Neural cell (in vitro differentiated cells): Measurements from ENCODE around the gene MKNK1. TPM values are rescaled to one million over a fixed set of nuclear protein-coding genes. Genes with fewer than 3 reads are reported as not detected.

Experiments
- H2AFZ ChIP-seq: fragments of 200-600, 300-800 bp; sonication (generic), shearing (Covaris generic); 2 replicates; pipeline ENCODE4 v1.6.0; 2014; ENCODE audit warnings: low read depth, mild to moderate bottlenecking, antibody characterized with exemption, low read length, moderate library complexity
- H3F3A ChIP-seq: fragments of 200-600 bp; shearing (Covaris generic); 2 replicates; pipeline ENCODE4 v1.6.1; 2016; ENCODE audit warnings: mild to moderate bottlenecking, moderate library complexity, mixed read lengths, antibody characterized with exemption, low read length; ENCODE audit not compliant: insufficient read depth, poor library complexity, severe bottlenecking
- H3K27ac ChIP-seq: fragments of 200-600, 300-800 bp; sonication (generic), shearing (Covaris generic); 2 replicates; pipeline ENCODE4 v1.5.1; 2014; ENCODE audit warnings: mild to moderate bottlenecking, low read length, moderate library complexity
- H3K27me3 ChIP-seq: fragments of 300-800, 200-600 bp; sonication (generic), shearing (Covaris generic); 2 replicates; pipeline ENCODE4 v1.6.0; 2014; ENCODE audit warnings: mild to moderate bottlenecking, low read depth, low read length, moderate library complexity; ENCODE audit not compliant: insufficient read depth
- H3K36me3 ChIP-seq: fragments of 300-800, 200-600 bp; sonication (generic), shearing (Covaris generic); 2 replicates; pipeline ENCODE4 v1.5.1; 2014; ENCODE audit warnings: mild to moderate bottlenecking, antibody characterized with exemption, low read length, moderate library complexity; ENCODE audit not compliant: insufficient read depth
- H3K4me2 ChIP-seq: fragments of 300-800, 200-600 bp; sonication (generic), shearing (Covaris generic); 2 replicates; pipeline ENCODE4 v1.6.0; 2014; ENCODE audit warnings: mild to moderate bottlenecking, low read length
- H3K4me3 ChIP-seq: fragments of 300-800, 200-600 bp; sonication (generic), shearing (Covaris generic); 2 replicates; pipeline ENCODE4 v1.5.1; 2014; ENCODE audit warnings: mild to moderate bottlenecking, low read length, moderate library complexity
- H3K79me2 ChIP-seq: fragments of 200-600 bp; shearing (Covaris generic); replicated peaks from 2 replicates; pipeline ENCODE4 v1.6.0; 2014; ENCODE audit warnings: mild to moderate bottlenecking, low read length, moderate library complexity; ENCODE audit not compliant: insufficient read depth
- H3K9ac ChIP-seq: fragments of 300-800, 200-600 bp; sonication (generic), shearing (Covaris generic); 2 replicates; pipeline ENCODE4 v1.6.1; 2016; ENCODE audit warnings: mild to moderate bottlenecking, low read length, mixed read lengths
- H3K9me2 ChIP-seq: fragments of 200-600 bp; shearing (Covaris generic); 2 replicates; pipeline ENCODE4 v1.6.1; 2016; ENCODE audit warnings: mild to moderate bottlenecking, low read length, mixed read lengths; ENCODE audit not compliant: insufficient read depth
- H3K9me3 ChIP-seq: fragments of 200-600, 300-800 bp; sonication (generic), shearing (Covaris generic); 2 replicates; pipeline ENCODE4 v1.6.1; 2016; ENCODE audit warnings: mild to moderate bottlenecking, mixed run types, low read length, moderate library complexity, mixed read lengths
- H4K20me1 ChIP-seq: fragments of 200-600 bp; shearing (Covaris generic); 2 replicates; pipeline ENCODE4 v1.6.1; 2016; ENCODE audit warnings: mild to moderate bottlenecking, mixed run types; ENCODE audit not compliant: insufficient read depth
- CTCF ChIP-seq: fragments of 450-650 bp; IDR thresholded peaks from 2 replicates; pipeline ENCODE4 v1.5.1; 2014; ENCODE audit warnings: antibody characterized with exemption, mild to moderate bottlenecking, moderate library complexity; ENCODE audit not compliant: poor library complexity, severe bottlenecking
- EP300 ChIP-seq: fragments of 450-650 bp; conservative IDR thresholded peaks from 2 replicates; pipeline ENCODE4 v1.6.1; 2014; ENCODE audit warnings: antibody characterized with exemption, mild to moderate bottlenecking, moderate library complexity; ENCODE audit not compliant: poor library complexity, severe bottlenecking
- EZH2 ChIP-seq: fragments of 200-600, 300-800 bp; shearing (Covaris generic), sonication (generic); IDR thresholded peaks from 2 replicates; pipeline ENCODE4 v1.6.1; 2014; ENCODE audit warnings: antibody characterized with exemption, low read length, borderline replicate concordance, mild to moderate bottlenecking; ENCODE audit not compliant: insufficient read depth, poor library complexity, severe bottlenecking
- MXI1 ChIP-seq: fragments of 450-650 bp; conservative IDR thresholded peaks from 2 replicates; pipeline ENCODE4 v1.6.1; 2014; ENCODE audit warnings: antibody characterized with exemption, mild to moderate bottlenecking; ENCODE audit not compliant: poor library complexity, severe bottlenecking
- POLR2AphosphoS5 ChIP-seq: IDR thresholded peaks from 2 replicates; pipeline ENCODE4 v1.6.1; 2012
- RAD21 ChIP-seq: fragments of 450-650 bp; conservative IDR thresholded peaks from 2 replicates; pipeline ENCODE4 v1.6.1; 2014; ENCODE audit warnings: antibody characterized with exemption, mild to moderate bottlenecking, moderate library complexity
- REST ChIP-seq: IDR thresholded peaks from 2 replicates; pipeline ENCODE4 v1.6.1; 2012; ENCODE audit warnings: borderline replicate concordance
- SMC3 ChIP-seq: fragments of 450-650 bp; conservative IDR thresholded peaks from 2 replicates; pipeline ENCODE4 v1.6.1; 2014; ENCODE audit warnings: antibody characterized with exemption, mild to moderate bottlenecking, moderate library complexity; ENCODE audit not compliant: poor library complexity
- TAF1 ChIP-seq: IDR thresholded peaks from 2 replicates; pipeline ENCODE4 v1.6.1; 2012; ENCODE audit warnings: low read depth
- polyA plus RNA-seq: library from polyadenylated mRNA; depleted of rRNA; stranded (reverse); fragments of >200 nt; gene quantifications from 2 replicates; pipeline ENCODE4 v1.2.3, GENCODE V29; 2014

The MKNK1 gene
- polyA plus RNA-seq, 1 donor from 2014 or later, result 9.6 TPM

- H3K4me3 ChIP-seq, result no peak overlapping the region
- no peaks in the 10 kb centered on the region for H3K36me3 ChIP-seq
- H3K79me2 ChIP-seq, result no peaks in the 10 kb centered on the region
- no peak overlapping the region for H3K9ac ChIP-seq
- H3K4me2 ChIP-seq, result no peak overlapping the region
- no peak overlapping the region for H3K27ac ChIP-seq
- H4K20me1 ChIP-seq, result no peaks in the 10 kb centered on the region
- no peaks in the 10 kb centered on the region for H3K9me3 ChIP-seq
- no peak overlapping the region for H2AFZ ChIP-seq
- H3F3A ChIP-seq, result no peaks in the 10 kb centered on the region
- H3K27me3 ChIP-seq, result no peaks in the 10 kb centered on the region
- no peak for TF ChIP-seq MXI1
- TF ChIP-seq RAD21, result no peak
- no peak for TF ChIP-seq REST
- no peak for TF ChIP-seq POLR2AphosphoS5
- no peak for TF ChIP-seq SMC3
- no peak for TF ChIP-seq CTCF
- TF ChIP-seq EP300, result no peak
- no peak for TF ChIP-seq TAF1
- no peak for TF ChIP-seq EZH2
- no peaks in the 10 kb centered on the region for H3K9me2 ChIP-seq
Observed at GRCh38 chr1:46577671-46578070, 26.4 kb downstream of the MKNK1 start.

- Histone ChIP-seq H3K9ac (no peak overlapping the region), H3F3A (no peaks in the 10 kb centered on the region), H3K27me3 (no peaks in the 10 kb centered on the region), H2AFZ (no peak overlapping the region), H3K36me3 (no peaks in the 10 kb centered on the region), H3K4me3 (no peak overlapping the region), H4K20me1 (no peaks in the 10 kb centered on the region), H3K4me2 (no peak overlapping the region), H3K9me2 (no peaks in the 10 kb centered on the region), H3K9me3 (no peaks in the 10 kb centered on the region), H3K27ac (no peak overlapping the region), H3K79me2 (no peaks in the 10 kb centered on the region)
- TF ChIP-seq MXI1 (no peak), CTCF (no peak), REST (no peak), TAF1 (no peak)
Observed at GRCh38 chr1:46576596-46576995, 27.5 kb downstream of the MKNK1 start.
